Endodermal cell (in vitro differentiated cells): Measurements from ENCODE around the gene OR52I2. TPM values are rescaled to one million over a fixed set of nuclear protein-coding genes. Genes with fewer than 3 reads are reported as not detected.

Experiments used
- DNase-seq: peaks from one replicate; pipeline ENCODE4 v3.0.0-alpha.2; 2017
- H3K27ac ChIP-seq: 2 replicates; pipeline ENCODE4 v1.5.1; 2013; ENCODE audit warnings: mild to moderate bottlenecking, low read depth, low read length, moderate library complexity
- H3K27me3 ChIP-seq: 2 replicates; pipeline ENCODE4 v1.6.1; 2013; ENCODE audit warnings: mild to moderate bottlenecking, low read length, moderate library complexity; ENCODE audit not compliant: insufficient read depth, control insufficient read depth, poor library complexity, severe bottlenecking
- H3K36me3 ChIP-seq: 2 replicates; pipeline ENCODE4 v1.7.0; 2013; ENCODE audit warnings: mild to moderate bottlenecking, low read length, moderate library complexity; ENCODE audit not compliant: control insufficient read depth, insufficient read depth
- H3K4me1 ChIP-seq: one replicate; pipeline ENCODE4 v1.7.0; 2013; ENCODE audit warnings: low read length; ENCODE audit not compliant: control insufficient read depth, insufficient read depth
- H3K4me3 ChIP-seq: 2 replicates; pipeline ENCODE4 v1.5.1; 2013; ENCODE audit warnings: mild to moderate bottlenecking, low read length, moderate library complexity
- H3K9ac ChIP-seq: 2 replicates; pipeline ENCODE4 v1.6.1; 2013; ENCODE audit warnings: mild to moderate bottlenecking, low read length, moderate library complexity; ENCODE audit not compliant: poor library complexity, severe bottlenecking; ENCODE audit errors: extremely low read depth
- H3K9me3 ChIP-seq: 2 replicates; pipeline ENCODE4 v1.6.1; 2013; ENCODE audit warnings: mild to moderate bottlenecking, low read length, moderate library complexity; ENCODE audit not compliant: control insufficient read depth
- H3K27ac Mint-ChIP-seq: 2 replicates; pipeline ENCODE4 v1.8.0; 2020; ENCODE audit warnings: mixed read lengths
- H3K27me3 Mint-ChIP-seq: 2 replicates; pipeline ENCODE4 v1.8.0; 2021; ENCODE audit warnings: mild to moderate bottlenecking, mixed read lengths; ENCODE audit not compliant: insufficient read depth
- H3K36me3 Mint-ChIP-seq: 2 replicates; pipeline ENCODE4 v1.8.0; 2020; ENCODE audit warnings: low read depth, mixed read lengths
- H3K4me1 Mint-ChIP-seq: 2 replicates; pipeline ENCODE4 v1.8.0; 2020; ENCODE audit warnings: mixed read lengths
- H3K4me3 Mint-ChIP-seq: 2 replicates; pipeline ENCODE4 v1.8.0; 2020; ENCODE audit warnings: mild to moderate bottlenecking, moderate library complexity, mixed read lengths
- H3K9me3 Mint-ChIP-seq: 2 replicates; pipeline ENCODE4 v1.8.0; 2020; ENCODE audit warnings: mild to moderate bottlenecking, mixed read lengths
- CTCF ChIP-seq: fragments of 200-600 bp; sonication (generic); conservative IDR thresholded peaks from 2 replicates; pipeline ENCODE4 v1.5.0; 2021; ENCODE audit warnings: antibody characterized with exemption, mild to moderate bottlenecking
- WGBS, 2 experiments: methylation state at CpG; one replicate each; pipeline versions ENCODE4 v1.1.5 to v1.1.7; 2013; ENCODE audit warnings: missing lambda C conversion rate in 2 of 2, mixed read lengths in 1 of 2; ENCODE audit not compliant: insufficient coverage in 1 of 2, insufficient read length in 1 of 2; 5-methylcytosine and 5-hydroxymethylcytosine counted together
- total RNA-seq, 2 donors: library from RNA; stranded (reverse); fragmentation: NEBNext Ultra II Directional in 1 of 2; extraction: Animal tissue kit (Norgen Biotek cat#: 25700) in 1 of 2; gene quantifications; 2 replicates in 1 of 2; 3 replicates in 1 of 2; pipeline ENCODE4 v1.2.1, GENCODE V29; 2021

OR52I2 gene
- total RNA-seq, 2 donors from 2014 or later, result not detected

- no peak overlapping the region for H3K4me3 Mint-ChIP-seq
- no peak for TF ChIP-seq CTCF
- 92% methylated on average over 1 of the region's 1 CpG; no CpG with 5 or more reads in 1 of the 2 experiments for WGBS, 2 experiments
- no peaks in the 10 kb centered on the region for H3K36me3 ChIP-seq
- H3K36me3 Mint-ChIP-seq, result no peaks in the 10 kb centered on the region
- no peaks in the 10 kb centered on the region for H3K9me3 Mint-ChIP-seq
- H3K27me3 Mint-ChIP-seq, result peaks cover 2% of the 10 kb centered on the region
- peaks cover 15% of the 10 kb centered on the region for H3K4me1 Mint-ChIP-seq
- H3K9me3 ChIP-seq, result no peaks in the 10 kb centered on the region
- H3K4me3 ChIP-seq, result no peak overlapping the region
- H3K27ac ChIP-seq, result no peak overlapping the region
- H3K9ac ChIP-seq, result no peak overlapping the region
- H3K27me3 ChIP-seq, result peaks cover 10% of the 10 kb centered on the region
- no peak overlapping the region for H3K27ac Mint-ChIP-seq
- no peak for DNase-seq
- no peaks in the 10 kb centered on the region for H3K4me1 ChIP-seq
Observed at GRCh38 chr11:4580124-4580523, 1.4 kb upstream of the OR52I2 start.

DNA sequence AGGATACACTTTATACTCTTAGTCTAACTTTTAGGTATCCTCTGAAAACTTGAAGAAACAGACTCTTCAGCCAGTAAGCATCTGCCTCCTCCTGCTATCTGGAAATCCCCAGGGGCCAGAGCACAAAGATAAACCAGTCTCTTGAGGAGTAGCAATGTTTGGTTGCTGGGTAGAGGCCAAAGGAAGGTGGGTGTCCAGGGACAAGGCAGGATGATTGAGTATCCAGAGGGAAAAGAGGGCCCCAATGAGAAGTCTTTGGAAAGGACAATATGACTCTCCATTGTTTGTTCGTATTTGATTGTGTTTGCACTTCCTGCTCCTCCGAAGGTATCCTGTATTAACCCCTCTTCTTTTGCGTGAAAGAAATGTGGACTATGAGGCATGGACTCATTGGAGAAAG, 7.5 kb downstream of the OR52I2 start:
- no peak overlapping the region for H3K27ac Mint-ChIP-seq
- peaks cover 16% of the 10 kb centered on the region for H3K27me3 ChIP-seq
- H3K36me3 Mint-ChIP-seq, result no peaks in the 10 kb centered on the region
- H3K4me1 Mint-ChIP-seq, result no peaks in the 10 kb centered on the region
- 84 to 95% methylated on average over 3 of the region's 3 CpGs for whole genome bisulfite sequencing, 2 experiments
- H3K9ac ChIP-seq, result no peak overlapping the region
- H3K4me3 ChIP-seq, result no peak overlapping the region
- H3K4me1 ChIP-seq, result no peaks in the 10 kb centered on the region
- H3K36me3 ChIP-seq, result no peaks in the 10 kb centered on the region
- no peak overlapping the region for H3K4me3 Mint-ChIP-seq
- TF ChIP-seq CTCF, result no peak
- no peak for DNase-seq
- H3K27ac ChIP-seq, result no peak overlapping the region
- peaks cover 13% of the 10 kb centered on the region for H3K27me3 Mint-ChIP-seq
- no peaks in the 10 kb centered on the region for H3K9me3 Mint-ChIP-seq
- H3K9me3 ChIP-seq, result no peaks in the 10 kb centered on the region

DNA sequence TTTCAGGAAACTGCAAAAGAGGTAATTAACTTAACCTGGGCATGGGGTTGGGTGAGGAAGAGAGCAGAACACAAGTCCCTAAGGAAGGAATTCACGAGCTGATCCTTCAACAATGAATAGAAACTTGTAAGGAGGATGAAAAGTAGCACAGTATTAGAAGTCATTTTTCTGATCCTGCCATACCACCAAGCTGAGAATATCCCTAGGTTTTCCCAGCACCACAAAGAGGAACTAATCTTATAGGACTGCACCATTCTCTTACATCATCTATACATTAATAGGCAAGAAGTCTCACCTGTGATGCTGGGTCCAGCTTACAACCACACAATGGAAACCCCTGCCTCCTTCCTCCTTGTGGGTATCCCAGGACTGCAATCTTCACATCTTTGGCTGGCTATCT, 12.2 kb downstream of the OR52I2 start, which contains the start of gene OR52I1:
Gene OR52I1 (plus strand): TSS at position 301 of the 400 bp plus-strand sequence. CDS start 0 bp downstream, at position 301.
- H3K27ac ChIP-seq, result no peak within 1 kb of the TSS
- Mint-ChIP-seq H3K9me3 (no peaks in the 10 kb centered on the region), H3K4me1 (no peaks in the 10 kb centered on the region), H3K27me3 (peaks cover 3% of the 10 kb centered on the region), H3K4me3 (no peak within 1 kb of the TSS), H3K36me3 (peaks cover 14% of the 10 kb centered on the region), H3K27ac (no peak within 1 kb of the TSS)
- H3K9ac ChIP-seq, result no peak within 1 kb of the TSS
- no peaks in the 10 kb centered on the region for H3K9me3 ChIP-seq
- DNase-seq, result no peak
- 82 to 85% methylated on average over 1 of the region's 1 CpG for WGBS, 2 experiments
- H3K27me3 ChIP-seq, result no peaks in the 10 kb centered on the region
- H3K36me3 ChIP-seq, result peaks cover 2% of the 10 kb centered on the region
- no peak for TF ChIP-seq CTCF
- no peaks in the 10 kb centered on the region for H3K4me1 ChIP-seq
- no peak within 1 kb of the TSS for H3K4me3 ChIP-seq
